Activated CD4-positive, alpha-beta T cell treated with anti-CD3 and anti-CD28 coated beads, Interleukin-2, Interleukin-6, amounts not matched to agents 100 ng/mL and 50 ng/mL, durations not matched to agents 16 hours and 8 hours (primary cell): ENCODE results near the gene MTFMT.
A peak's percentile ranks its signal among the peaks of the same experiment; 100 is the strongest.
"Not testable (repeated sequence)": the region's sequence is repeated elsewhere in the genome, so short reads cannot be mapped to it uniquely, and the experiment has no call there.

Source experiments
- DNase-seq: peaks from one replicate; pipeline ENCODE4 v3.0.0-alpha.2; 2020

MTFMT gene

GRCh38 chr15:65028921-65029735 is at the start of gene MTFMT:
Gene MTFMT (minus strand): TSS chr15:65029639. CDS start chr15:65029613, 26 bp downstream.
- peak; percentile 96 for DNase-seq

GRCh38 chr15:65077981-65078352 is 48.5 kb upstream of the MTFMT start:
- DNase-seq, result peak; percentile 55

- DNase-seq, result no peak
These were observed 48.0 kb upstream of the MTFMT start for GRCh38 chr15:65077291-65077980.

GRCh38 chr15:65076486-65077290 is 47.2 kb upstream of the MTFMT start, which contains the start of gene KBTBD13:
Gene KBTBD13 (plus strand): TSS chr15:65076746. CDS start chr15:65076816, 70 bp downstream.
- no peak for DNase-seq

GRCh38 chr15:65075607-65076395 is 46.4 kb upstream of the MTFMT start:
- DNase-seq, result not testable (repeated sequence)

GRCh38 chr15:65074946-65075345 is 45.5 kb upstream of the MTFMT start:
- not testable (repeated sequence) for DNase-seq

GRCh38 chr15:65072617-65073016 is 43.2 kb upstream of the MTFMT start:
- no peak for DNase-seq

- no peak for DNase-seq
These were observed 42.6 kb upstream of the MTFMT start for GRCh38 chr15:65072027-65072426.

- no peak for DNase-seq
These were observed 42.0 kb upstream of the MTFMT start for GRCh38 chr15:65071381-65071811.

- DNase-seq, result no peak
These were observed 40.5 kb upstream of the MTFMT start for GRCh38 chr15:65069779-65070546.

GRCh38 chr15:65069179-65069578 is 39.7 kb upstream of the MTFMT start:
- no peak for DNase-seq

GRCh38 chr15:65068403-65068788 is 39.0 kb upstream of the MTFMT start:
- DNase-seq, result no peak

GRCh38 chr15:65067645-65068402 is 38.4 kb upstream of the MTFMT start, which contains the start of gene RASL12:
Gene RASL12 (minus strand): TSS chr15:65067991. CDS start chr15:65067835, 156 bp downstream.
- DNase-seq, result no peak

- no peak for DNase-seq
These were observed 37.8 kb upstream of the MTFMT start for GRCh38 chr15:65067317-65067644.

GRCh38 chr15:65066635-65067316 is 37.3 kb upstream of the MTFMT start:
- no peak for DNase-seq

GRCh38 chr15:65066001-65066634 is 36.7 kb upstream of the MTFMT start:
- DNase-seq, result no peak

- DNase-seq, result no peak
These were observed 33.3 kb upstream of the MTFMT start for GRCh38 chr15:65062726-65063125.

GRCh38 chr15:65062061-65062460 is 32.6 kb upstream of the MTFMT start:
- DNase-seq, result no peak

GRCh38 chr15:65060641-65061397 is 31.4 kb upstream of the MTFMT start:
- no peak for DNase-seq
